Calu3 (cell line): ENCODE data around the gene ERFL. TPM values are rescaled to one million over a fixed set of nuclear protein-coding genes. Genes with fewer than 3 reads are reported as not detected.

Experiments
- BruUV-seq: library from RNA; stranded (reverse); fragments of 400-500 nt; replicated peaks from 2 replicates; lab custom pipeline; 2021; lab: Mats Ljungman, UMichigan
- CTCF ChIA-PET: fragments of 300-600 bp; sonication (Branson Sonifier 250); formaldehyde crosslinking; loops from one replicate; lab custom pipeline; 2022; ENCODE audit warnings: antibody characterized with exemption; lab: Charles Lee
- DNase-seq: peaks from one replicate; pipeline ENCODE4 v3.0.0; 2022
- H3K27ac Mint-ChIP-seq: one replicate; pipeline ENCODE4 v1.8.0; 2022; ENCODE audit warnings: mixed read lengths; ENCODE audit not compliant: unreplicated experiment
- H3K27me3 Mint-ChIP-seq: one replicate; pipeline ENCODE4 v1.8.0; 2022; ENCODE audit warnings: mixed read lengths; ENCODE audit not compliant: unreplicated experiment
- H3K36me3 Mint-ChIP-seq: one replicate; pipeline ENCODE4 v1.8.0; 2022; ENCODE audit warnings: mild to moderate bottlenecking, moderate library complexity, mixed read lengths; ENCODE audit not compliant: insufficient read depth, unreplicated experiment
- H3K4me1 Mint-ChIP-seq: one replicate; pipeline ENCODE4 v1.8.0; 2022; ENCODE audit warnings: mild to moderate bottlenecking, low read depth, mixed read lengths; ENCODE audit not compliant: unreplicated experiment
- H3K4me3 Mint-ChIP-seq: one replicate; pipeline ENCODE4 v1.8.0; 2022; ENCODE audit warnings: mild to moderate bottlenecking, low read depth, moderate library complexity, mixed read lengths; ENCODE audit not compliant: unreplicated experiment
- H3K9me3 Mint-ChIP-seq: one replicate; pipeline ENCODE4 v1.8.0; 2022; ENCODE audit warnings: low read depth, mixed read lengths; ENCODE audit not compliant: unreplicated experiment
- CTCF ChIP-seq: fragments of 200-600 bp; IDR thresholded peaks from one replicate; pipeline ENCODE4 v1.8.0; 2022; ENCODE audit warnings: antibody characterized with exemption; ENCODE audit not compliant: unreplicated experiment
- intact Hi-C: fragments of 100-400 bp; cut with micrococcal nuclease; formaldehyde crosslinking; loops from one replicate; pipeline ENCODE4 v1.10.0; 2022; ENCODE audit not compliant: unreplicated experiment
- total RNA-seq: library from RNA; stranded (reverse); gene quantifications from 2 replicates; pipeline ENCODE4 v1.2.3, GENCODE V29; 2022

Gene ERFL
- total RNA-seq, 1 experiment from 2014 or later, result 0.21 TPM

DNA sequence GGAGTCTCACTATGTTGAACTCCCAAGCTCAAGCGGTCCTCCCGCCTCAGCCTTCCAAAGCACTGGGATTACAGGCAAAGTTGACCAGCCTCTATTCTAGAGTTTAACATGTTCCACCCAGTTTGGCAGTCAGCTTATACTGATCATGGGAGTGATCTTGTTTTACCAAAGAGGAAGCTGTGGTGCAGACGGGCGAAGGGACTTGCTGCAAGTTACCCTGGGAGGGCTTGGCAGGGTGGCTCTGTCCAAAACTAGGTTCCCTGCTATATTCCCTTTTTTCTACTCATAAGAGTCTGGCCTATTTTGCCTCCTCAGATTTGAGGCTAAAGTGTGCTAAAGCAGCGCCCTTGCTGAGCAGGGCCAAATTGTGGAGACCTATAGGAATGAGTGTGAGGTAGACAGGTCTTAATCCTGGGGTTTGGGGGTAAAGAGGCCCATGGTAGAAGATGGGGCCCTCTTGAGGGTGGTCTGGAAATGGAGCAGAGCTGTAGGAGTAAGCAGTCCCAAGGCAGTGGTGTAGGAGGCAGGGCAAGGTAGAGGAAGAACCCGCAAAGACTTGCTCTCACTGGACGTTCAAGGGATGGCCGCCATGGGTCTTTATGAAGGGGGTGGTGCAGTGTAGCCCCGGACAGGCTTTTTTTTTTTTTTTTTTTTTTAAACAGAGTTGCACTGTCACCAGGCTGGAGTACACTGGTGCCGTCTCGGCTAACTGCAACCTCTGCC is 64.9 kb downstream of the ERFL start:
- no peak overlapping the region for H3K4me3 Mint-ChIP-seq

GRCh38 chr19:41862445-41862986 is 65.7 kb downstream of the ERFL start:
- DNase-seq, result no peak
- Mint-ChIP-seq H3K27ac (no peak overlapping the region), H3K36me3 (peaks cover 83% of the 10 kb centered on the region), H3K4me3 (peak overlapping the region; percentile 80), H3K27me3 (no peaks in the 10 kb centered on the region), H3K9me3 (no peaks in the 10 kb centered on the region), H3K4me1 (peaks cover 43% of the 10 kb centered on the region)
- intact Hi-C loops, result no loop called here
- BruUV-seq, result no TSS peak
- CTCF ChIA-PET, result interaction anchor here (0.7 kb wide), 1 partner anchor 25 kb away, joined by 3 read pairs; no protein-coding TSS in a partner anchor
- no peak for TF ChIP-seq CTCF

More for the DNA sequence above, 64.9 kb downstream of the ERFL start:
- intact Hi-C loops, result no loop called here
- H3K36me3 Mint-ChIP-seq, result peaks cover 92% of the 10 kb centered on the region
- no peaks in the 10 kb centered on the region for H3K9me3 Mint-ChIP-seq
- CTCF ChIA-PET, result interaction anchor here (0.7 kb wide), 1 partner anchor 24 kb away, joined by 3 read pairs; no protein-coding TSS in a partner anchor
- H3K27me3 Mint-ChIP-seq, result no peaks in the 10 kb centered on the region
- H3K4me1 Mint-ChIP-seq, result peaks cover 52% of the 10 kb centered on the region
- BruUV-seq, result no TSS peak
- TF ChIP-seq CTCF, result no peak
- DNase-seq, result no peak
- peak overlapping the region; percentile 12 for H3K27ac Mint-ChIP-seq

DNA sequence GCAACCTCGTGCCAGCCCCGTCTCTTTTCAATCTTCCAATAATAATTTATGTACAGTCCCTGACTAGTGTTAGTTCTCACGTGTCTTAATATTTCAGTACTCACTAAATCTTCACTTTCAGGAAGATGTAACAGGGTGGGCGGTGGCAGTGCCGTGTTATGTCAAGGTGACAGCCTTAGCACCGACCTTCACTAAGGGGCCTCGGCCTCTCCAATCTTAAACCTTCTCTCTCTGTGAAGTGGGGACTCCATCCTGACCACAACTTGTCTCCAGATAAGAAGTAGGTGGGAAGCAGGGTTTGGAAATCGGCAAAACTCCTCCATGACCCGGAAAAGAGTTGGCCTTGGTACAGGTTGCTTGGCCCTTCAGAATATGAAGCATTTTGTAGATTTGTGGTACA is 66.4 kb downstream of the ERFL start:
- TF ChIP-seq CTCF, result no peak
- Mint-ChIP-seq H3K36me3 (peaks cover 78% of the 10 kb centered on the region), H3K4me1 (peaks cover 42% of the 10 kb centered on the region), H3K27ac (peak overlapping the region; percentile 86), H3K9me3 (no peaks in the 10 kb centered on the region), H3K4me3 (peak overlapping the region; percentile 80), H3K27me3 (no peaks in the 10 kb centered on the region)
- BruUV-seq, result no TSS peak
- intact Hi-C loops, result no loop called here
- no peak for DNase-seq
- CTCF ChIA-PET, result interaction anchor here (2.5 kb wide), 1 partner anchor 26 kb away, joined by 10 read pairs; no protein-coding TSS in a partner anchor

DNA sequence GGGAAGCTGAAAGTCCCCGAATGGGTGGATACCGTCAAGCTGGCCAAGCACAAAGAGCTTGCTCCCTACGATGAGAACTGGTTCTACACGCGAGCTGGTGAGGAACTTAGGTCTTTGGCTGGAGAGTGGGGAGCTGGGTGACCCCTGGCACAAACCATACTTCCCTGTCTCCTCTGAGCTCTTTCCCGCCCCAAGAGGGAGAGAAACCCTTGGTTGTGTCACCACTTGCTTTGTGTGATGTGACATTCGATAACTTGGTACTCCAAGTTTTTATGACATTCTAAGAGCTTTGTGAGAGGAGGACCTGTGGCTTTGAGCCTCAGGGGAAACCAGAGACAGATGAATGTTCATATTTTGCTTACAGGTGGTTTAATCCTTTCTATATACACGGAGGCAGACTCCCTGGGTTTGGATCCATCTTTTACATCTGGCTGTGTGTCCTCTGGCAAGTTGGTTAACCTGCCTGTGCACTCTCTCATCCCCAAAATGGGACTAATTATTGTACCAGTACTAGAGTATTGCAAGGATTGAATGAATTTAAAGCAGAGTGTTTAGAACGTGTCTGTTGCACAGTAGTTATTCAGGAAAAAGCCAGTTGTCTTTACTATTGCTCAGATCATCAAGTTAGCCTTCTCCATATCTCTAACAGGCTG is 67.0 kb downstream of the ERFL start:
- H3K27ac Mint-ChIP-seq, result peak overlapping the region; percentile 86
- peaks cover 38% of the 10 kb centered on the region for H3K4me1 Mint-ChIP-seq
- H3K4me3 Mint-ChIP-seq, result peak overlapping the region; percentile 80
- intact Hi-C loops, result no loop called here
- CTCF ChIA-PET, result interaction anchor here (1.9 to 2.5 kb wide), 3 partner anchors 9 to 27 kb away, joined by 5 to 11 read pairs (median 10); no protein-coding TSS in a partner anchor
- TF ChIP-seq CTCF, result no peak
- no peaks in the 10 kb centered on the region for H3K27me3 Mint-ChIP-seq
- no TSS peak for BruUV-seq
- H3K9me3 Mint-ChIP-seq, result no peaks in the 10 kb centered on the region
- DNase-seq, result no peak
- peaks cover 72% of the 10 kb centered on the region for H3K36me3 Mint-ChIP-seq
